ENCODE measurements around the gene TCF19.

GRCh38 chr6:31114970-31115849 lies 43.2 kb upstream of the TCF19 start:
- TF ChIP-seq POLR2A (IDR thresholded peaks at IDR 0.05; ENCODE audit: low read length): no peak
- peak; percentile 46 for TF ChIP-seq CTCF (IDR thresholded peaks at IDR 0.05)
- no peak for TF ChIP-seq ZNF302 (CRISPR knock-in tag; IDR thresholded peaks at IDR 0.05)
- peak; percentile 53 to 61; a peak in 4 of 5 replicates for TF ChIP-seq RAD21 (conservative IDR thresholded peaks at IDR 0.05 in 1 of 2, IDR thresholded peaks at IDR 0.05 in 1 of 2)
- no peak for TF ChIP-seq NR3C1 (IDR thresholded peaks at IDR 0.05)
- no peak for TF ChIP-seq MAFK (IDR thresholded peaks at IDR 0.05; ENCODE audit: partially characterized antibody)
- TF ChIP-seq PBX3 (IDR thresholded peaks at IDR 0.05): no peak
- no peak for TF ChIP-seq MAX (IDR thresholded peaks at IDR 0.05)

Data from A549 (cell line).